GM12878 (cell line): Measurements from ENCODE around the gene PAK3. TPM values are rescaled to one million over a fixed set of nuclear protein-coding genes. Genes with fewer than 3 reads are reported as not detected.

Experiments used
- ATAC-seq: fragments of 200-7000 bp; cut with Tn5 transposase; 3 replicates; pipeline ENCODE4 v1.9.1; 2020; ENCODE audit warnings: mild to moderate bottlenecking, moderate library complexity
- BruUV-seq: library from RNA; stranded (reverse); fragments of 400-500 nt; replicated peaks from 2 replicates; lab custom pipeline; 2021; lab: Mats Ljungman, UMichigan
- CTCF ChIA-PET: fragments of 300-600 bp; sonication (Branson Sonifier 250); formaldehyde crosslinking; extraction: SDS; loops from one replicate; lab custom pipeline; 2021; ENCODE audit warnings: inconsistent platforms; lab: Yijun Ruan, JAX
- POLR2A ChIA-PET: fragments of 350-600 bp; formaldehyde crosslinking; extraction: SDS; loops from one replicate; lab custom pipeline; 2021; ENCODE audit warnings: inconsistent platforms; lab: Charles Lee
- RAD21 ChIA-PET: fragments of 300-600 bp; sonication (Branson Sonifier 250); formaldehyde crosslinking; loops from one replicate; lab custom pipeline; 2023; ENCODE audit warnings: antibody characterized with exemption; ENCODE audit not compliant: unreplicated experiment; lab: Charles Lee
- SMC1A ChIA-PET: fragments of 300-600 bp; sonication (Branson Sonifier 250); formaldehyde crosslinking; loops from one replicate; lab custom pipeline; 2023; ENCODE audit not compliant: unreplicated experiment, uncharacterized antibody; lab: Charles Lee
- DNase-seq: peaks from one replicate; pipeline ENCODE4 v3.0.0-alpha.2; 2011; ENCODE audit warnings: low read depth, low spot score
- FAIRE-seq: peaks from 3 replicates; lab custom pipeline; 2011; peaks lifted over from hg19 to GRCh38; lab: Jason Lieb, UNC
- H2AFZ ChIP-seq: 2 replicates; pipeline ENCODE4 v1.6.0; 2011; ENCODE audit warnings: low read depth, low read length, control low read depth; ENCODE audit not compliant: control insufficient read depth
- H3K27ac ChIP-seq: 2 replicates; pipeline ENCODE4 v1.5.1; 2011; ENCODE audit warnings: control low read depth; ENCODE audit not compliant: control insufficient read depth, insufficient read depth
- H3K27me3 ChIP-seq, 2 experiments: replicated peaks in 1 of 2; 2 replicates each; pipeline versions ENCODE4 v1.6.0 to v1.6.1; 2011; ENCODE audit warnings: low read length in 1 of 2; ENCODE audit not compliant: control insufficient read depth in 2 of 2, insufficient read depth in 2 of 2
- H3K36me3 ChIP-seq, 2 experiments: 2 replicates each; pipeline ENCODE4 v1.5.1; 2011; ENCODE audit warnings: low read length in 1 of 2; ENCODE audit not compliant: control insufficient read depth in 2 of 2, insufficient read depth in 2 of 2
- H3K4me1 ChIP-seq: 2 replicates; pipeline ENCODE4 v1.6.1; 2011; ENCODE audit warnings: mild to moderate bottlenecking, low read length, moderate library complexity, mixed read lengths; ENCODE audit not compliant: control insufficient read depth, insufficient read depth
- H3K4me2 ChIP-seq: 2 replicates; pipeline ENCODE4 v1.6.0; 2011; ENCODE audit warnings: control low read depth; ENCODE audit not compliant: control insufficient read depth, insufficient read depth
- H3K4me3 ChIP-seq: fragments of 200-600 bp; sonication (generic); 2 replicates; pipeline ENCODE4 v1.5.1; 2016
- H3K79me2 ChIP-seq: 2 replicates; pipeline ENCODE4 v1.6.0; 2011; ENCODE audit warnings: low read length; ENCODE audit not compliant: control insufficient read depth, insufficient read depth
- H3K9ac ChIP-seq: 2 replicates; pipeline ENCODE4 v1.8.0; 2011; ENCODE audit warnings: low read length, control low read depth, mixed read lengths; ENCODE audit not compliant: control insufficient read depth, insufficient read depth
- H3K9me3 ChIP-seq: replicated peaks from 3 replicates; pipeline ENCODE4 v1.5.1; 2011; ENCODE audit warnings: mild to moderate bottlenecking, low read length; ENCODE audit not compliant: control insufficient read depth, insufficient read depth
- H4K20me1 ChIP-seq: 2 replicates; pipeline ENCODE4 v1.6.0; 2011; ENCODE audit not compliant: control insufficient read depth, insufficient read depth
- CHD1 ChIP-seq: IDR thresholded peaks from 2 replicates; pipeline ENCODE4 v1.6.1; 2012; ENCODE audit warnings: low read depth, low read length, improper control_type of control experiment
- JUND ChIP-seq: IDR thresholded peaks from 2 replicates; pipeline ENCODE4 v1.6.1; 2012; ENCODE audit warnings: low read depth, mild to moderate bottlenecking, low read length, improper control_type of control experiment, moderate library complexity
- MXI1 ChIP-seq: fragments of 150-350 bp; IDR thresholded peaks from 2 replicates; pipeline ENCODE4 v1.6.1; 2011; ENCODE audit warnings: low read depth, mild to moderate bottlenecking, inconsistent platforms, low read length, improper control_type of control experiment
- NFYB ChIP-seq: IDR thresholded peaks from 2 replicates; pipeline ENCODE4 v1.6.1; 2011; ENCODE audit warnings: low read depth, mild to moderate bottlenecking, low read length, improper control_type of control experiment, moderate library complexity; ENCODE audit not compliant: insufficient read depth
- YY1 ChIP-seq: IDR thresholded peaks from 2 replicates; pipeline ENCODE4 v1.6.1; 2011; ENCODE audit warnings: low read depth, mild to moderate bottlenecking, low read length
- WGBS: methylation state at CpG from one replicate; pipeline ENCODE4 v1.1.6; 2016; ENCODE audit warnings: low lambda C conversion rate; ENCODE audit not compliant: insufficient replicate concordance, insufficient coverage; ENCODE audit errors: missing lambda C conversion rate; 5-methylcytosine and 5-hydroxymethylcytosine counted together
- in situ Hi-C: fragments of 300-500 bp; cut with MboI; formaldehyde crosslinking; loops from 9 replicates; pipeline ENCODE4 v1.14.3; 2018; ENCODE audit warnings: mixed read lengths
- intact Hi-C: fragments of 100-400 bp; cut with micrococcal nuclease; formaldehyde crosslinking; loops from one replicate; pipeline ENCODE4 v1.14.2; 2022; ENCODE audit not compliant: unreplicated experiment
- polyA plus RNA-seq, 11 experiments: library from polyadenylated mRNA; depleted of rRNA in 4 of 11; unstranded in 6 of 11; stranded (reverse) in 5 of 11; fragments of >200 nt; fragmentation: Nextera tagmentation in 4 of 11; fragmentation: Illumina TruSeq in 1 of 11; extraction: Ambion mirVana in 4 of 11; extraction: Trizol in 1 of 11; gene quantifications; 1 replicate in 1 of 11; 2 replicates in 10 of 11; pipeline versions ENCODE4 v1.2.1 to v1.2.3, GENCODE V29; 2011 to 2016; ENCODE audit warnings: inconsistent platforms in 2 of 11, missing spikeins in 2 of 11, low read depth in 1 of 11
- total RNA-seq, 4 experiments: library from RNA; depleted of rRNA in 3 of 4; stranded (reverse); fragments of >200 nt in 3 of 4; fragmentation: Illumina TruSeq in 1 of 4; extraction: Trizol in 1 of 4; gene quantifications; 2 replicates each; pipeline versions ENCODE4 v1.2.1 to v1.2.3, GENCODE V29; 2013 to 2021
- TF ChIP-seq, protein P1 (sequence below): fragments of 450-650 bp; IDR thresholded peaks from 2 replicates; pipeline ENCODE4 v1.6.1; 2016; ENCODE audit warnings: mild to moderate bottlenecking
- TF ChIP-seq, protein P2 (sequence below): fragments of 450-650 bp; IDR thresholded peaks from 2 replicates; pipeline ENCODE4 v1.6.1; 2016; ENCODE audit warnings: mild to moderate bottlenecking

Gene PAK3
- total and polyA plus RNA-seq, 10 of the 15 experiments (the other 5 are each of a cell fraction or from before 2014, with no cell fraction given) = 0.02 to 0.10 (median 0.04) TPM; not detected in 6

DNA sequence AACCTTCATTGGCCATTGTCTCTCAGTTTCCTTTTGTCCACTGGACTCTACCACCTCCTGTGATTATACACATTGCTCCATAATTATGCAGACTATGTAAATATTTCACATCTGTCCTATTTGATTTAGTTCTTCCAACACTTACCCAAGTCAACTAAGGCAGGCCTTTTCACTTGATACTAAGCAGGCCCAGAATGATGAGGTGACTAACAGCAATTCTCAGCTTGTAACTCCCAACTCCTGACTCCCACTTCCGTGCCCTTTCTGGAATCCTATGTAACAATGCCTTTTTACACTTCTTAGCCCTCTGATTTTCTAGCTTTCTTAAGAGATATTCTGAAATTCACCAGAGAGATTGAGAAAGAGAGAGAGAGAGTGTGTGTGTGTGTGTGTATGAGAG is 6.6 kb downstream of the PAK3 start:
- FAIRE-seq (no peak), ATAC-seq (no peak), DNase-seq (no peak)
- no peaks in the 10 kb centered on the region for H3K79me2 ChIP-seq
- no peak overlapping the region for H3K27ac ChIP-seq
- BruUV-seq = no TSS peak
- H4K20me1 ChIP-seq = no peaks in the 10 kb centered on the region
- CTCF ChIA-PET = interaction anchor here (2.5 kb wide), 1 partner anchor 142 kb away, joined by 9 read pairs; no protein-coding TSS in a partner anchor
- H3K4me1 ChIP-seq = no peaks in the 10 kb centered on the region
- TF ChIP-seq, protein P1, sequence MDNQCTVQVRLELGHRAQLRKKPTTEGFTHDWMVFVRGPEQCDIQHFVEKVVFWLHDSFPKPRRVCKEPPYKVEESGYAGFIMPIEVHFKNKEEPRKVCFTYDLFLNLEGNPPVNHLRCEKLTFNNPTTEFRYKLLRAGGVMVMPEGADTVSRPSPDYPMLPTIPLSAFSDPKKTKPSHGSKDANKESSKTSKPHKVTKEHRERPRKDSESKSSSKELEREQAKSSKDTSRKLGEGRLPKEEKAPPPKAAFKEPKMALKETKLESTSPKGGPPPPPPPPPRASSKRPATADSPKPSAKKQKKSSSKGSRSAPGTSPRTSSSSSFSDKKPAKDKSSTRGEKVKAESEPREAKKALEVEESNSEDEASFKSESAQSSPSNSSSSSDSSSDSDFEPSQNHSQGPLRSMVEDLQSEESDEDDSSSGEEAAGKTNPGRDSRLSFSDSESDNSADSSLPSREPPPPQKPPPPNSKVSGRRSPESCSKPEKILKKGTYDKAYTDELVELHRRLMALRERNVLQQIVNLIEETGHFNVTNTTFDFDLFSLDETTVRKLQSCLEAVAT = no peak
- no peak for TF ChIP-seq MXI1
- no peak for TF ChIP-seq YY1
- no peak for TF ChIP-seq CHD1
- no peak for TF ChIP-seq NFYB
- no peak for TF ChIP-seq JUND
- TF ChIP-seq, protein P2, sequence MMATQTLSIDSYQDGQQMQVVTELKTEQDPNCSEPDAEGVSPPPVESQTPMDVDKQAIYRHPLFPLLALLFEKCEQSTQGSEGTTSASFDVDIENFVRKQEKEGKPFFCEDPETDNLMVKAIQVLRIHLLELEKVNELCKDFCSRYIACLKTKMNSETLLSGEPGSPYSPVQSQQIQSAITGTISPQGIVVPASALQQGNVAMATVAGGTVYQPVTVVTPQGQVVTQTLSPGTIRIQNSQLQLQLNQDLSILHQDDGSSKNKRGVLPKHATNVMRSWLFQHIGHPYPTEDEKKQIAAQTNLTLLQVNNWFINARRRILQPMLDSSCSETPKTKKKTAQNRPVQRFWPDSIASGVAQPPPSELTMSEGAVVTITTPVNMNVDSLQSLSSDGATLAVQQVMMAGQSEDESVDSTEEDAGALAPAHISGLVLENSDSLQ = no peak
- TF ChIP-seq, all 136 proteins: peak for 0
- Histone ChIP-seq H3K27me3 (peaks cover 0 to 3% of the 10 kb centered on the region in 2 experiments; a peak in 1 of 4 replicates), H3K9me3 (no peaks in the 10 kb centered on the region), H3K4me2 (no peak overlapping the region), H2AFZ (no peak overlapping the region), H3K4me3 (no peak overlapping the region), H3K9ac (no peak overlapping the region), H3K36me3 (no peaks in the 10 kb centered on the region)
- 9% methylated on average over 1 of the region's 1 CpG for WGBS
- intact Hi-C loops = loop anchor here (5.0 kb wide), 1 partner anchor 110 kb away; no protein-coding TSS in a partner anchor
- POLR2A ChIA-PET = no interaction called here
- SMC1A ChIA-PET = no interaction called here
- in situ Hi-C loops = no loop called here
- RAD21 ChIA-PET = no interaction called here
